KOPT-K1 (cell line): ENCODE results near the gene DNAJB12.
A peak's percentile ranks its signal among the peaks of the same experiment; 100 is the strongest.
"Not testable (repeated sequence)": the region's sequence is repeated elsewhere in the genome, so short reads cannot be mapped to it uniquely, and the experiment has no call there.

Experiments
- H3K27ac ChIP-seq: fragments of 200-600 bp; sonication (generic); 2 replicates; pipeline ENCODE4 v1.5.1; 2016; ENCODE audit warnings: antibody characterized with exemption, mild to moderate bottlenecking, low read depth, low read length; ENCODE audit not compliant: poor library complexity, severe bottlenecking
- H3K36me3 ChIP-seq: fragments of 200-600 bp; sonication (generic); 2 replicates; pipeline ENCODE4 v1.5.1; 2017; ENCODE audit warnings: antibody characterized with exemption, mild to moderate bottlenecking, low read length, moderate library complexity; ENCODE audit not compliant: insufficient read depth
- H3K9me3 ChIP-seq: fragments of 200-600 bp; sonication (generic); 2 replicates; pipeline ENCODE4 v1.5.1; 2017; ENCODE audit warnings: antibody characterized with exemption, low read length, mild to moderate bottlenecking; ENCODE audit not compliant: insufficient read depth, poor library complexity, severe bottlenecking

Gene DNAJB12

GRCh38 chr10:72354356-72355213 lies at the start of gene DNAJB12:
TSS of gene DNAJB12 (minus strand) at chr10:72354919. CDS start at chr10:72354897, 22 bp downstream.
- peak within 1 kb of the TSS; percentile 97 for H3K27ac ChIP-seq
- H3K36me3 ChIP-seq: peaks cover 36% of the 10 kb centered on the region; the same call in 1 of the 2 replicates

GRCh38 chr10:72395581-72395980 lies 40.9 kb upstream of the DNAJB12 start:
- H3K36me3 ChIP-seq, H3K27ac ChIP-seq, H3K9me3 ChIP-seq: not testable (repeated sequence)

More at GRCh38 chr10:72354356-72355213, at the start of gene DNAJB12:
- no peaks in the 10 kb centered on the region for H3K9me3 ChIP-seq

DNA sequence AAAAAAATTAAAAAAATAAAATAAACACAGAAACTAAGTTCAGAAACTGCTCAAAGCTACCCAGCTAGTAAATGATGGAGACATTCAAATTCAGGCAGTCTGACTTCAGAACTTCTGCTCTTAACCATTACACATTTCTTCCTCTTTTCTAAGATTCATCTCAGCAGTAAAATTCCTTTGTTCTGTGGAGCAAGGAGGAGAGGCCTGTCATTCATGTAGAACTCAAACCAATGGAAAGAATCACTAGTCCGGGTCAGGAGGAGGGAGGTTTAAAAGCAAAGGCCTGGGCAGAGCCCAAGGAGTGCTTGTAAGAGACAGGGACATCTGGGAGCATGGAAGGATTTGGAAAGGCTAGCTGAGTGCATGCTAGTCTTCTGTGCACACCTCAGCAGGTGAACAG lies 37.9 kb upstream of the DNAJB12 start:
- Histone ChIP-seq H3K9me3 (no peaks in the 10 kb centered on the region), H3K36me3 (no peaks in the 10 kb centered on the region), H3K27ac (no peak overlapping the region)

GRCh38 chr10:72390764-72391163 lies 36.0 kb upstream of the DNAJB12 start:
- no peaks in the 10 kb centered on the region for H3K9me3 ChIP-seq
- no peaks in the 10 kb centered on the region for H3K36me3 ChIP-seq
- no peak overlapping the region for H3K27ac ChIP-seq

DNA sequence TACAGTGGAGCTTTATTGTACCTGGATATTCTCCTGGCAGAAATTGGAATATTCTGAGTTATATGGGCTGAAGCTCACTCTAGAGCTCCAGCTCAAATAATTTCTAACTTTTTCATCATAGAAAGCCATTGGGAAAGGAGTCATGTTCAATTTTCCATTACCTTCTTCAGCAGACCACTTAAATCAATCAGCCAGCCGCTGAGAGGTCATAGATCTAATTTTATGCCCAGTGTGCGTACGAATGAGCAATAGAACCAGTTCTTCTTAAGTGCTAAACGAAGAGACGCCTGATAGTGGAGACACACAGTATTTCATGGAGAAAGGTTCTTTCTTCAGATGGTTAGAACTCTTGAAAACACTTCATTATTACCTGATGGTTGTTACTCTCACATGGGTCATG lies 35.0 kb upstream of the DNAJB12 start:
- Histone ChIP-seq H3K9me3 (no peaks in the 10 kb centered on the region), H3K36me3 (no peaks in the 10 kb centered on the region), H3K27ac (no peak overlapping the region)

GRCh38 chr10:72389014-72389413 lies 34.3 kb upstream of the DNAJB12 start:
- Histone ChIP-seq H3K36me3 (no peaks in the 10 kb centered on the region), H3K9me3 (no peaks in the 10 kb centered on the region)

DNA sequence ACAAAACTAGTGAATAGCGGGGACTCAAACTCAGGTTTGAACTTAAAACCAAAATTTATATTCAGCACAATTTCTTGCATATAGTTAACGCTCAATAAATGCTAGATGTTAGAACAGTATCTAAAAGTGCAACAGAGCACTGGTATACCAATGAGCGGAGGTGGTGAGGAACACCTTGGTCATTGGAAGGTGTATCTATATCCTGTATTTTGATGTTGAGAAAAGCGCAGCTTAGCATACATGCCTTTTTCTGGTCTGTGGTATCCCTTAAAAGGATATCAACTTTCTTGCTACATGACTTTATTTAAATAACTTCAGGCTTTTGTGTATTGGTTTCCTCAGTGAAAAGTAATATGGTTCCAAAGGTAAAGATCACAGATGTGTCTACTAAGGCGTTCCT lies 33.3 kb upstream of the DNAJB12 start:
- Histone ChIP-seq H3K27ac (no peak overlapping the region), H3K9me3 (no peaks in the 10 kb centered on the region), H3K36me3 (no peaks in the 10 kb centered on the region)

More at GRCh38 chr10:72389014-72389413, 34.3 kb upstream of the DNAJB12 start:
- no peak overlapping the region for H3K27ac ChIP-seq

GRCh38 chr10:72386916-72387586 lies 32.3 kb upstream of the DNAJB12 start:
- no peak overlapping the region for H3K27ac ChIP-seq
- no peaks in the 10 kb centered on the region for H3K9me3 ChIP-seq

GRCh38 chr10:72385724-72386123 lies 31.0 kb upstream of the DNAJB12 start:
- Histone ChIP-seq H3K36me3 (no peaks in the 10 kb centered on the region), H3K9me3 (no peaks in the 10 kb centered on the region), H3K27ac (no peak overlapping the region)

More at GRCh38 chr10:72386916-72387586, 32.3 kb upstream of the DNAJB12 start:
- H3K36me3 ChIP-seq: no peaks in the 10 kb centered on the region

GRCh38 chr10:72384982-72385381 lies 30.3 kb upstream of the DNAJB12 start:
- not testable (repeated sequence) for H3K9me3 ChIP-seq, H3K27ac ChIP-seq, H3K36me3 ChIP-seq

DNA sequence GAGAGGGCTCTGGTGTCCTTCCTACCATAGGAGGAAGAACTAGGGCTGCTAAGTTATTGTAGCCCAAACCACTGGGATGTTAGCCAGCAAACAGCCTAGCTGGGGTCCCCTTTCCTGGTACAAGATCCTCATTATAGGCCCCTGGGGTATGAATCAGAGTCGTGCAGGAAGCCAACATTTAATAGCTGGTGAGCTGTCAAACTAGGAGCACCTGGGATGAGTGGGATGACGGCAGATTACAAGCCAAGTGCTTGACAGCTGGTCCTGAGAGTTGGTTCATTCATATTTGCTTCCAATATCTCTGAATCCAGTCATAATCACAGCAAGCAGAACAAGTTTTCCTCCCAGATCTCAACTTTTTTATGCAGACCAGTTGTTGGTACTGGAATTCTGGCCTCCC lies 25.1 kb upstream of the DNAJB12 start:
- Histone ChIP-seq H3K27ac (no peak overlapping the region), H3K9me3 (no peaks in the 10 kb centered on the region), H3K36me3 (no peaks in the 10 kb centered on the region)

- Histone ChIP-seq H3K9me3 (no peaks in the 10 kb centered on the region), H3K36me3 (no peaks in the 10 kb centered on the region), H3K27ac (no peak overlapping the region)
These were observed 24.3 kb upstream of the DNAJB12 start for GRCh38 chr10:72379062-72379461.

- Histone ChIP-seq H3K27ac (no peak overlapping the region), H3K9me3 (no peaks in the 10 kb centered on the region), H3K36me3 (no peaks in the 10 kb centered on the region)
These were observed 20.9 kb upstream of the DNAJB12 start for GRCh38 chr10:72375585-72375984.

- H3K27ac ChIP-seq: no peak overlapping the region
- no peaks in the 10 kb centered on the region for H3K9me3 ChIP-seq
- H3K36me3 ChIP-seq: no peaks in the 10 kb centered on the region
These were observed 20.5 kb upstream of the DNAJB12 start for GRCh38 chr10:72375173-72375572.

- no peak overlapping the region for H3K27ac ChIP-seq
- H3K9me3 ChIP-seq: no peaks in the 10 kb centered on the region
- H3K36me3 ChIP-seq: peaks cover 7% of the 10 kb centered on the region; the same call in 1 of the 2 replicates
These were observed 15.5 kb upstream of the DNAJB12 start for GRCh38 chr10:72370201-72370722.
